Measurements from ENCODE around the gene LHFPL3.

The LHFPL3 gene

DNA sequence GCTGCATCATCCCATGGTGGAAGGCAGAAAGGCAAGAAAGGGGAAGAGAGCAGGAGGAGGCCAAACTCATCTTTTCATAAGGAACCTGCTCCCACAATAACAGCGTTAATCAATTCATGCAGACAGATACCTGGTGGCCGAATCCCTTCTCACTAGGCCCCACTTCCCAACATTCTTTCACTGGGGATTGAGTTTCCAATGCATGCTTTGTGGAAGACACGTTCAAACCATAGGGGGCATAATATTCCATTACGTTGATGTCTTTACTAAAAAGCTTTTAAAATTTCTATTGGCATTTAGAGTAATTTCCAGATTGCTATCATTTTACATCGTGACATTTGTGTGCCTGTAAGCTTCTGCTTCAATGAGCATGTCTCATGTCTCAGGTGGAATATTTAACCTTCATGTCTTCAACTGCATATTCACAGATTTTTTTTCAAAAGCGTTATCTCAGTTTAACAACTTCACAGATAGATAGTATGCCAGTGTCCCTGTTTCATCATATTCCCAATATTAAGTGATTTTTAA is 88.5 kb downstream of the LHFPL3 start:
- Histone ChIP-seq H3K27me3 (ENCODE audit: insufficient read depth, low read depth, severe bottlenecking) (no peaks in the 10 kb centered on the region), H3K36me3 (no peaks in the 10 kb centered on the region), H3K27ac (no peak overlapping the region), H3K4me3 (ENCODE audit: low read depth, low read length) (no peak overlapping the region), H3K9me3 (ENCODE audit: severe bottlenecking) (no peaks in the 10 kb centered on the region)
- TF ChIP-seq, protein P1, sequence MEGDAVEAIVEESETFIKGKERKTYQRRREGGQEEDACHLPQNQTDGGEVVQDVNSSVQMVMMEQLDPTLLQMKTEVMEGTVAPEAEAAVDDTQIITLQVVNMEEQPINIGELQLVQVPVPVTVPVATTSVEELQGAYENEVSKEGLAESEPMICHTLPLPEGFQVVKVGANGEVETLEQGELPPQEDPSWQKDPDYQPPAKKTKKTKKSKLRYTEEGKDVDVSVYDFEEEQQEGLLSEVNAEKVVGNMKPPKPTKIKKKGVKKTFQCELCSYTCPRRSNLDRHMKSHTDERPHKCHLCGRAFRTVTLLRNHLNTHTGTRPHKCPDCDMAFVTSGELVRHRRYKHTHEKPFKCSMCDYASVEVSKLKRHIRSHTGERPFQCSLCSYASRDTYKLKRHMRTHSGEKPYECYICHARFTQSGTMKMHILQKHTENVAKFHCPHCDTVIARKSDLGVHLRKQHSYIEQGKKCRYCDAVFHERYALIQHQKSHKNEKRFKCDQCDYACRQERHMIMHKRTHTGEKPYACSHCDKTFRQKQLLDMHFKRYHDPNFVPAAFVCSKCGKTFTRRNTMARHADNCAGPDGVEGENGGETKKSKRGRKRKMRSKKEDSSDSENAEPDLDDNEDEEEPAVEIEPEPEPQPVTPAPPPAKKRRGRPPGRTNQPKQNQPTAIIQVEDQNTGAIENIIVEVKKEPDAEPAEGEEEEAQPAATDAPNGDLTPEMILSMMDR (IDR thresholded peaks at IDR 0.05; ENCODE audit: low read depth, low read length): no peak
- no peak for DNase-seq

DNA sequence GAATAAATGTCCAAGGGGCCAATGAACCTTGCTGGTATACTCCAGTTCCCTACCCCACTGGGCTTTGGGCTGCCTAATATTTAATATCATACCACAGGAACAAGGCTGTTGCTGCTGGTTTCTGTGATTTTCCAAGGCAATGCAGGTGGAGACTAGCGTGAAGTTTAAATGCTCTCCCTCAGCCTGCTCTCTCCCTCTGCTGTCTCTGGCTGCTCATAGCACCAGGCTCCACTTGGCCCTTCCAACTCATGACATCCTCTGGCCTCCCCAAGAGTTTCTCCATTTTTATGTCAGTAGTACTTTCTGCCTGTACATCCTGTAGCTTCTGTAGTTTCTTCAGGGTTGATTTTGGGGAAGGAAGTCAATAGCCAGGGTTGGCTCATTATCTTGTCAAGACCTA is 103.5 kb downstream of the LHFPL3 start:
- Histone ChIP-seq H3K36me3 (no peaks in the 10 kb centered on the region), H3K27me3 (ENCODE audit: insufficient read depth, low read depth, severe bottlenecking) (no peaks in the 10 kb centered on the region), H3K4me3 (ENCODE audit: low read depth, low read length) (no peak overlapping the region), H3K9me3 (ENCODE audit: severe bottlenecking) (no peaks in the 10 kb centered on the region), H3K27ac (no peak overlapping the region)
- TF ChIP-seq, protein P1 (IDR thresholded peaks at IDR 0.05; ENCODE audit: low read depth, low read length): no peak
- DNase-seq: no peak

DNA sequence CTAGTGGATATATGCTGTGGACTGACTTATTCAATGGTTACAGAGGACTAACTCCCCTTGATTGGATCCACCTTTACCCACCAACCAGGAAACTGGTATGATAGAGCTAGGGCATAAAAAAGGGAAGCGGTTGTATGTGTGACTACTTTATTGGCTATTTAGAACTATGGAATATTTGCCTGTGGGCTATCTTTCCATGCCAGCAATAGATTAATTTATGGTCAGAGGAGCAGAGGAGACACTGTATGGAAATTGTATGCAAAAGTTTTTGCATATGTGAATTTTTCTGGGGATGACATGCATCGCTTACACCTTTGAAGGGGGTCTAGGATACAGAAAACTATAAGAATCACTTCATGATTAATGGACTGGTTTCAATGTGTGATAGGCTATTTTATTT is 105.7 kb downstream of the LHFPL3 start:
- Histone ChIP-seq H3K9me3 (ENCODE audit: severe bottlenecking) (no peaks in the 10 kb centered on the region), H3K4me3 (ENCODE audit: low read depth, low read length) (no peak overlapping the region), H3K36me3 (no peaks in the 10 kb centered on the region), H3K27ac (no peak overlapping the region), H3K27me3 (ENCODE audit: insufficient read depth, low read depth, severe bottlenecking) (no peaks in the 10 kb centered on the region)
- DNase-seq: no peak
- TF ChIP-seq, protein P1 (IDR thresholded peaks at IDR 0.05; ENCODE audit: low read depth, low read length): no peak

DNA sequence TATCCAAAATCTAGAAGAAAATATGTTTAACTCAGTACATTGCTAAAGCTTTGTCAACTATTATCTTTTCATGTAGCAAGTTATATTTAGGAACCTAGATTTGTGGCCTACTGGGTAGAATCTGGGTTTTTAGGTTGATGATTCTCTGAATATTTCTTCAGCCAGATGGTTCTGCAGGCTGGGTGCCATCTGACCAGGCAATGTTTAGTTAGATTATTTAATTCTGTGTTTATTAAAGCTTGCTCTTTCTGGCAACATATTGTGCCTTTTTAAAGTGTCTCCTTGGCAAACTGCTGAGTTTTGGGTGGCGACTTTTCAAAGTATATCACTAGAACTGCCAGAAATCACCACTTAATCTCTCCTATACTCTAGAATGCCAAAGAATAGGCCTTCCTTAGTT is 114.1 kb downstream of the LHFPL3 start:
- no peak for DNase-seq
- Histone ChIP-seq H3K27ac (no peak overlapping the region), H3K9me3 (ENCODE audit: severe bottlenecking) (no peaks in the 10 kb centered on the region), H3K4me3 (ENCODE audit: low read depth, low read length) (no peak overlapping the region), H3K36me3 (no peaks in the 10 kb centered on the region), H3K27me3 (ENCODE audit: insufficient read depth, low read depth, severe bottlenecking) (no peaks in the 10 kb centered on the region)
- TF ChIP-seq, protein P1 (IDR thresholded peaks at IDR 0.05; ENCODE audit: low read depth, low read length): no peak

DNA sequence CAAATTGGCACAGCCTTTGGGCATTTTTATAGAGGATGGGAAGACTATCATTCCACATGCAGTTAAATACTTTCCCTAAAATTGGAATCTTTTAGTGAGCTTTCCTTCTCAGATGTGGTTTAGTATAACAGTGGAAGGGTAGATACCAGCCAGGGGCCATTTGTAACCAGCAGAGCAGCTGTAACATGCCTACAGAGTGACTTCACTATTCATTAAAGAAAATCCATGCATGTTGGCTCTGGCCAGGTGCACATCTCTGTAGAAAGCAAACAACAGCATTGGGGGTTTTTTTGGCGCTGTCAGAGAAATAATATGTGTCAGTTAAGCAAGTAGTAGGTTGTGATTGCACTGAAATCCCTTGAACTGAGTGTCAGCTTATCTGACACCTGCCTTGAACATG is 115.6 kb downstream of the LHFPL3 start:
- H3K9me3 ChIP-seq (ENCODE audit: severe bottlenecking): no peaks in the 10 kb centered on the region
- no peak overlapping the region for H3K4me3 ChIP-seq (ENCODE audit: low read depth, low read length)
- TF ChIP-seq, protein P1 (IDR thresholded peaks at IDR 0.05; ENCODE audit: low read depth, low read length): no peak
- no peaks in the 10 kb centered on the region for H3K27me3 ChIP-seq (ENCODE audit: insufficient read depth, low read depth, severe bottlenecking)
- no peak overlapping the region for H3K27ac ChIP-seq
- DNase-seq: no peak
- no peaks in the 10 kb centered on the region for H3K36me3 ChIP-seq

DNA sequence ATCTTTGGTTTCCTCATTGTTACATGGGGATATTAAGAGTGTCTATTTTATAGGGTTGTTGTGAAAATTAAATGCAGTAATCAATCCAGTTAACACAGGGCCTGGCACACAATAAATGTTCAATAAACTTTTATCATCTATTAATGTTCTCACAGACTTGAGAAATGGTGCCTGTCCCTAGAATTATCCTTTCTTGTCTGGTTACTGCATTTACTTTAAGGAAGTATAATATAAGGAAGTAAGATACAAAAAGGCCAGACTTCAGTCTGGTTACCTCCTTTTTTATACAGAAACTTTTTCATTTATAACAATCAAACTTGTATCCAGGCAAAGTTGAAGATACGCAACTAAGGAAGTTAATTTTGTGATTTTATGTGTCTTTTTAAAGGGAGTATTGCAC is 117.0 kb downstream of the LHFPL3 start:
- H3K9me3 ChIP-seq (ENCODE audit: severe bottlenecking): no peaks in the 10 kb centered on the region
- H3K36me3 ChIP-seq: no peaks in the 10 kb centered on the region
- TF ChIP-seq, protein P1 (IDR thresholded peaks at IDR 0.05; ENCODE audit: low read depth, low read length): no peak
- no peak overlapping the region for H3K27ac ChIP-seq
- no peak for DNase-seq
- H3K4me3 ChIP-seq (ENCODE audit: low read depth, low read length): no peak overlapping the region
- H3K27me3 ChIP-seq (ENCODE audit: insufficient read depth, low read depth, severe bottlenecking): no peaks in the 10 kb centered on the region
